Smooth muscle cell (in vitro differentiated cells): ENCODE measurements around the gene FLOT2. TPM values are rescaled to one million over a fixed set of nuclear protein-coding genes. Genes with fewer than 3 reads are reported as not detected.
"Not testable (repeated sequence)": the region's sequence is repeated elsewhere in the genome, so short reads cannot be mapped to it uniquely, and the experiment has no call there.

ENCODE experiments used
- DNase-seq: peaks from one replicate; lab custom pipeline; 2025; ENCODE audit not compliant: unreplicated experiment; lab: John Stamatoyannopoulos, UW
- H2AFZ ChIP-seq: fragments of 200-600 bp; sonication (generic); 2 replicates; pipeline ENCODE4 v1.6.0; 2016; ENCODE audit warnings: antibody characterized with exemption, low read depth, mild to moderate bottlenecking
- H3F3A ChIP-seq: fragments of 200-600 bp; sonication (generic); 2 replicates; pipeline ENCODE4 v1.6.0; 2017; ENCODE audit warnings: antibody characterized with exemption, low read depth
- H3K27ac ChIP-seq: fragments of 200-600 bp; sonication (generic); 2 replicates; pipeline ENCODE4 v1.5.1; 2016; ENCODE audit warnings: low read depth, mild to moderate bottlenecking
- H3K27me3 ChIP-seq: fragments of 200-600 bp; sonication (generic); 2 replicates; pipeline ENCODE4 v1.6.1; 2016; ENCODE audit warnings: low read depth, mild to moderate bottlenecking
- H3K36me3 ChIP-seq: fragments of 200-600 bp; sonication (generic); 2 replicates; pipeline ENCODE4 v1.5.1; 2016; ENCODE audit warnings: low read depth
- H3K4me1 ChIP-seq: fragments of 200-600 bp; sonication (generic); 2 replicates; pipeline ENCODE4 v1.5.1; 2016; ENCODE audit warnings: low read depth
- H3K4me2 ChIP-seq: fragments of 200-600 bp; sonication (generic); 2 replicates; pipeline ENCODE4 v1.6.0; 2016; ENCODE audit warnings: mild to moderate bottlenecking
- H3K4me3 ChIP-seq: fragments of 200-600 bp; sonication (generic); 2 replicates; pipeline ENCODE4 v1.5.1; 2016; ENCODE audit warnings: mild to moderate bottlenecking
- H3K79me2 ChIP-seq: fragments of 200-600 bp; sonication (generic); 2 replicates; pipeline ENCODE4 v1.6.0; 2016; ENCODE audit warnings: low read depth, mild to moderate bottlenecking
- H3K9ac ChIP-seq: fragments of 200-600 bp; sonication (generic); 2 replicates; pipeline ENCODE4 v1.6.0; 2016; ENCODE audit warnings: low read depth
- H3K9me3 ChIP-seq: fragments of 200-600 bp; sonication (generic); replicated peaks from 2 replicates; pipeline ENCODE4 v1.5.1; 2016; ENCODE audit warnings: low read depth
- H4K20me1 ChIP-seq: fragments of 200-600 bp; sonication (generic); 2 replicates; pipeline ENCODE4 v1.6.0; 2016; ENCODE audit warnings: low read depth
- WGBS: methylation state at CpG from one replicate; pipeline ENCODE4 v1.1.7; 2016; ENCODE audit warnings: low lambda C conversion rate; 5-methylcytosine and 5-hydroxymethylcytosine counted together
- microRNA counts: library from miRNA; unstranded; fragments of <30 nt; microRNA quantifications from one replicate; lab custom pipeline; 2016
- microRNA-seq: library from miRNA; unstranded; fragments of <30 nt; microRNA quantifications from one replicate; pipeline ENCODE4, GENCODE V29; 2016; ENCODE audit warnings: borderline number of aligned reads
- polyA plus RNA-seq: library from polyadenylated mRNA; unstranded; fragments of >200 nt; fragmentation: Nextera tagmentation; extraction: Ambion mirVana; gene quantifications from 2 replicates; pipeline ENCODE4 v1.2.1, GENCODE V29; 2016
- small RNA-seq: library from RNA; depleted of rRNA; stranded (forward); fragments of <200 nt; gene quantifications from one replicate; pipeline ENCODE3, GENCODE V24; 2014
- total RNA-seq: library from RNA; depleted of rRNA; stranded (reverse); fragments of >200 nt; gene quantifications from 2 replicates; pipeline ENCODE4 v1.2.3, GENCODE V29; 2014
- TF ChIP-seq, protein P1 (sequence below): fragments of 200-600 bp; sonication (generic); IDR thresholded peaks from 2 replicates; pipeline ENCODE4 v1.5.1; 2017; ENCODE audit warnings: borderline replicate concordance, mild to moderate bottlenecking, antibody characterized with exemption; ENCODE audit not compliant: insufficient read depth, poor library complexity, severe bottlenecking

FLOT2 gene
- total and polyA plus RNA-seq, 2 experiments from 2014 or later: 18.1 to 40.1 TPM

DNA sequence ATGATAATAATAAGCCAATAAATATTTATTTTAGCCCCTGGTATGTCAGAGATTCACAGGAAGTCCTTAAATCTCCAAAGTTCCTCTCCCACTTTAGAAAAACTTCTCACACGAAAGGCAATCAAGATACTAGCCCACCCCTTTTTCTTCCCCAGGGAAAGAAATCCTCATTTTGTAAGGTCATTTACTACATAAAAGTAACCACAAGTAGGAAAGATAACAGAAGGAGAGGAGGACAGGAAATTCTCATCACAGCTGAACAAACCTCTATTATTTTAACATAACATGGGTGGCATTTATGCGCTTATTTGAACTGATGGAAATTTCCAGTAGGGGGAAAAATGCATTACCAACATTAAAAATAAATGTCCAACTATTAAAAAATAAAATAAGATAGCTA lies 58.3 kb downstream of the FLOT2 start:
- peak overlapping the region; percentile 31 for H3K4me2 ChIP-seq
- peaks cover 9% of the 10 kb centered on the region for H3K4me1 ChIP-seq
- H4K20me1 ChIP-seq: peaks cover 23% of the 10 kb centered on the region
- H3K79me2 ChIP-seq: peaks cover 77% of the 10 kb centered on the region
- DNase-seq: no peak
- peak overlapping the region; percentile 20 for H3K9ac ChIP-seq
- H3K4me3 ChIP-seq: no peak overlapping the region
- no peaks in the 10 kb centered on the region for H3K27me3 ChIP-seq
- no peaks in the 10 kb centered on the region for H3F3A ChIP-seq
- no peaks in the 10 kb centered on the region for H3K9me3 ChIP-seq
- H3K36me3 ChIP-seq: no peaks in the 10 kb centered on the region
- TF ChIP-seq, protein P1, sequence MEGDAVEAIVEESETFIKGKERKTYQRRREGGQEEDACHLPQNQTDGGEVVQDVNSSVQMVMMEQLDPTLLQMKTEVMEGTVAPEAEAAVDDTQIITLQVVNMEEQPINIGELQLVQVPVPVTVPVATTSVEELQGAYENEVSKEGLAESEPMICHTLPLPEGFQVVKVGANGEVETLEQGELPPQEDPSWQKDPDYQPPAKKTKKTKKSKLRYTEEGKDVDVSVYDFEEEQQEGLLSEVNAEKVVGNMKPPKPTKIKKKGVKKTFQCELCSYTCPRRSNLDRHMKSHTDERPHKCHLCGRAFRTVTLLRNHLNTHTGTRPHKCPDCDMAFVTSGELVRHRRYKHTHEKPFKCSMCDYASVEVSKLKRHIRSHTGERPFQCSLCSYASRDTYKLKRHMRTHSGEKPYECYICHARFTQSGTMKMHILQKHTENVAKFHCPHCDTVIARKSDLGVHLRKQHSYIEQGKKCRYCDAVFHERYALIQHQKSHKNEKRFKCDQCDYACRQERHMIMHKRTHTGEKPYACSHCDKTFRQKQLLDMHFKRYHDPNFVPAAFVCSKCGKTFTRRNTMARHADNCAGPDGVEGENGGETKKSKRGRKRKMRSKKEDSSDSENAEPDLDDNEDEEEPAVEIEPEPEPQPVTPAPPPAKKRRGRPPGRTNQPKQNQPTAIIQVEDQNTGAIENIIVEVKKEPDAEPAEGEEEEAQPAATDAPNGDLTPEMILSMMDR: no peak
- no peak overlapping the region for H2AFZ ChIP-seq
- WGBS: 55% methylated on average over 2 of the region's 2 CpGs
- peak overlapping the region; percentile 44 for H3K27ac ChIP-seq

DNA sequence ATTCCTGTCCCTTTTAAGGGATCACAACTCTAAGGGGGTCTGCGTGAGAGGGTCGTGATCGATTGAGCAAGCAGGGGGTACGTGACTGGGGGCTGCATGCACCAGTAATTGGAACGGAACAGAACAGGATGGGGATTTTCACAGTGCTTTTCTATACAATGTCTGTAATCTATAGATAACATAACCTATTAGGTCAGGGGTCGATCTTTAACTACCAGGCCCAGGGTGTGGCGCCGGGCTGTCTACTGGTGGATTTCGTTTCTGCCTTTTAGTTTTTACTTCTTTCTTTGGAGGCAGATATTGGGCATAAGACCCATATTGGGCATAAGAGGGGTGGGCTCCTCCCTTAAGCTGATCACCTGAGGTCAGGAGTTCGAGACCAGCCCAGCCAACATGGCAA lies 61.0 kb downstream of the FLOT2 start:
- H3K27ac ChIP-seq, H3K4me3 ChIP-seq, H2AFZ ChIP-seq, H3K4me1 ChIP-seq, H3K4me2 ChIP-seq, H3K9me3 ChIP-seq, H3K36me3 ChIP-seq, H3F3A ChIP-seq, H3K27me3 ChIP-seq, H3K9ac ChIP-seq, DNase-seq: not testable (repeated sequence)
- WGBS: 96% methylated on average over 10 of the region's 10 CpGs
- H4K20me1 ChIP-seq: peaks cover 43% of the 10 kb centered on the region
- H3K79me2 ChIP-seq: peaks cover 93% of the 10 kb centered on the region

DNA sequence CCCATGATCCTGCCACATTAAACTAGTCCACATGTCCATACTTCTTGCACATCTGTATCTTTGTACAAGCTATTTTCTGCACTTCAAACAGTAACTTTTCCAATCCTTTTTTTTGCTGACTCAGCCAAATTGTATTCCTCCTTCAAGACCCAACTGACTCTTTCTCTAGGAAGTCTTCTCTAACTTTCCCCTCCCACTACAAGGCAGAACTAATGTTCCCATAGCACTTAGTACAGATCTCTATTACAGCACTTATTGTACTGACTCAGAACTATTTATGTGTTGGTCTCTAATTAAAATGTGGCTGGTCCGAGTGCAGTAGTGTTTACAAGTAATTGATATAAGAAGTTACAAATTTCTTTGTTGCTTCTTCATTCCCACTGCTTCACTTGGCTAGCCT lies 63.1 kb downstream of the FLOT2 start:
- Histone ChIP-seq H3K9me3 (no peaks in the 10 kb centered on the region), H3K4me3 (no peak overlapping the region), H4K20me1 (peaks cover 49% of the 10 kb centered on the region), H3K79me2 (peaks cover 90% of the 10 kb centered on the region), H3K27ac (no peak overlapping the region), H3F3A (no peaks in the 10 kb centered on the region), H3K4me2 (no peak overlapping the region), H2AFZ (no peak overlapping the region), H3K36me3 (no peaks in the 10 kb centered on the region), H3K9ac (no peak overlapping the region), H3K27me3 (no peaks in the 10 kb centered on the region), H3K4me1 (no peaks in the 10 kb centered on the region)
- WGBS: 90% methylated on average over 1 of the region's 1 CpG
- no peak for DNase-seq
- TF ChIP-seq, protein P1: no peak

MicroRNAs within 50 kb of the gene (microRNA counts, 767-probe panel; counts per million panel counts)
- microRNA hsa-miR-144-3p (lab: Ali Mortazavi, UCI): 8,377 counts per million, percentile 59 among the panel's probes with 10 or more counts
- 183 counts per million for microRNA hsa-miR-451a (lab: Ali Mortazavi, UCI)

Small RNA genes within 50 kb of the gene (microRNA-seq; reads per million reads assigned to microRNA genes)
- gene MIR451B: not detected

Small RNA genes within 50 kb of the gene (small RNA-seq; reads per million reads assigned to genes)
- gene RF00019: not detected

Other genes starting within 250 kb of the FLOT2 start
- gene SDF2, start 235.8 kb downstream of the FLOT2 start, total RNA-seq: 78.8 and 88.6 TPM in 2 replicates
- 87.9 and 96.5 TPM in 2 replicates for gene SDF2, start 235.8 kb downstream of the FLOT2 start, polyA plus RNA-seq
- 48.5 and 64.0 TPM in 2 replicates for gene SUPT6H, start 235.5 kb downstream of the FLOT2 start, total RNA-seq
- gene SUPT6H, start 235.5 kb downstream of the FLOT2 start, polyA plus RNA-seq: 22.4 and 26.1 TPM in 2 replicates
- gene PROCA1, start 185.8 kb downstream of the FLOT2 start, total RNA-seq: 1.9 and 3.0 TPM in 2 replicates
- gene PROCA1, start 185.8 kb downstream of the FLOT2 start, polyA plus RNA-seq: 1.8 and 3.0 TPM in 2 replicates
- 141 and 208 TPM in 2 replicates for gene RAB34, start 179.9 kb downstream of the FLOT2 start, total RNA-seq
- 256 and 289 TPM in 2 replicates for gene RAB34, start 179.9 kb downstream of the FLOT2 start, polyA plus RNA-seq
- 626 and 629 TPM in 2 replicates for gene RPL23A, start 177.7 kb downstream of the FLOT2 start, total RNA-seq
- gene RPL23A, start 177.7 kb downstream of the FLOT2 start, polyA plus RNA-seq: 1,149 and 1,234 TPM in 2 replicates
- gene TLCD1, start 171.5 kb downstream of the FLOT2 start, total RNA-seq: 14.7 and 21.9 TPM in 2 replicates
- gene TLCD1, start 171.5 kb downstream of the FLOT2 start, polyA plus RNA-seq: 11.2 and 15.6 TPM in 2 replicates
- 1.2 and 2.8 TPM in 2 replicates for gene NEK8, start 168.9 kb downstream of the FLOT2 start, total RNA-seq
- gene NEK8, start 168.9 kb downstream of the FLOT2 start, polyA plus RNA-seq: 4.6 TPM in 2 replicates
- gene TRAF4, start 153.7 kb downstream of the FLOT2 start, total RNA-seq: 82.1 and 97.0 TPM in 2 replicates
- gene TRAF4, start 153.7 kb downstream of the FLOT2 start, polyA plus RNA-seq: 47.5 and 55.2 TPM in 2 replicates
- 10.6 and 20.5 TPM in 2 replicates for gene FAM222B, start 54.9 kb downstream of the FLOT2 start, total RNA-seq
- 28.0 and 35.9 TPM in 2 replicates for gene FAM222B, start 54.9 kb downstream of the FLOT2 start, polyA plus RNA-seq
- 30.0 and 37.6 TPM in 2 replicates for gene ERAL1, start 42.7 kb downstream of the FLOT2 start, total RNA-seq
- 58.9 and 59.3 TPM in 2 replicates for gene ERAL1, start 42.7 kb downstream of the FLOT2 start, polyA plus RNA-seq
- 6.0 and 8.2 TPM in 2 replicates for gene DHRS13, start 5.3 kb upstream of the FLOT2 start, total RNA-seq
- gene DHRS13, start 5.3 kb upstream of the FLOT2 start, polyA plus RNA-seq: 10.1 and 10.5 TPM in 2 replicates
- 17.8 and 18.9 TPM in 2 replicates for gene PHF12, start 53.8 kb upstream of the FLOT2 start, total RNA-seq
- 12.2 and 14.0 TPM in 2 replicates for gene PHF12, start 53.8 kb upstream of the FLOT2 start, polyA plus RNA-seq
- gene SEZ6, start 108.3 kb upstream of the FLOT2 start, total RNA-seq: not detected in 2 replicates
- gene SEZ6, start 108.3 kb upstream of the FLOT2 start, polyA plus RNA-seq: 0.64 TPM in 1 of 2 replicates, not detected in the other
- gene PIPOX, start 145.4 kb upstream of the FLOT2 start, total RNA-seq: 0.63 and 0.94 TPM in 2 replicates
- 1.3 and 1.9 TPM in 2 replicates for gene PIPOX, start 145.4 kb upstream of the FLOT2 start, polyA plus RNA-seq